BE2C (cell line): ENCODE measurements around the gene PDCD1LG2.
"Not testable (repeated sequence)": the region's sequence is repeated elsewhere in the genome, so short reads cannot be mapped to it uniquely, and the experiment has no call there.

Experiments
- DNase-seq: peaks from one replicate; pipeline ENCODE4 v3.0.0-alpha.2; 2020
- H3K27me3 ChIP-seq: fragments of 250-450 bp; sonication (Bioruptor Pico); 2 replicates; pipeline ENCODE4 v1.5.1; 2020; ENCODE audit warnings: mild to moderate bottlenecking
- H3K36me3 ChIP-seq: fragments of 250-450 bp; sonication (Bioruptor Pico); 2 replicates; pipeline ENCODE4 v1.5.1; 2020; ENCODE audit warnings: mild to moderate bottlenecking
- H3K4me1 ChIP-seq: fragments of 250-450 bp; sonication (Bioruptor Pico); 2 replicates; pipeline ENCODE4 v1.5.1; 2020
- H3K4me3 ChIP-seq: 2 replicates; pipeline ENCODE4 v1.5.1; 2011; ENCODE audit warnings: low read depth, low read length
- H3K9me3 ChIP-seq: fragments of 250-450 bp; sonication (Bioruptor Pico); 2 replicates; pipeline ENCODE4 v1.5.1; 2020
- CTCF ChIP-seq: IDR thresholded peaks from 2 replicates; pipeline ENCODE4 v1.5.1; 2012; ENCODE audit warnings: mild to moderate bottlenecking, low read depth, low read length

Gene PDCD1LG2

DNA sequence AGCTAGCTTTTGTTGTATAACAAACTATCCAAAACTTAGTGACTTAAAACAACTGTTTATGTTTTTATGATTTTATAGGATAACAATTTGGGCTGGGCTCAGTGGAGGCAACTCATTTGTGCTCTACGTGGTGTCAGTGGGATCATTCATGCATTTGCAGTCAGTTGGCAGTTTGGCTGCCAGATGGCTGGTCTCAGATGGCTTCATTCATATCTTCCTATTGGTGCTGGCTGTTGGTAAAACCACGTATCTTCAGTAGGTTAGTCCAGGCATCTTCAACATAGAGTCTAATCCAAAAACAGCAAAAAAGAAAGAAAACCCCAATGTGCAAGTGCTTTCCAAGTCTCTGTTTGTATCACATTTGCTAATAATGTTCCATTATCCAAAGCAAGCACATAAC, 66.9 kb downstream of the PDCD1LG2 start:
- Histone ChIP-seq H3K27me3 (no peaks in the 10 kb centered on the region), H3K9me3 (no peaks in the 10 kb centered on the region), H3K4me1 (no peaks in the 10 kb centered on the region), H3K36me3 (no peaks in the 10 kb centered on the region), H3K4me3 (no peak overlapping the region)
- DNase-seq, result no peak
- no peak for TF ChIP-seq CTCF

DNA sequence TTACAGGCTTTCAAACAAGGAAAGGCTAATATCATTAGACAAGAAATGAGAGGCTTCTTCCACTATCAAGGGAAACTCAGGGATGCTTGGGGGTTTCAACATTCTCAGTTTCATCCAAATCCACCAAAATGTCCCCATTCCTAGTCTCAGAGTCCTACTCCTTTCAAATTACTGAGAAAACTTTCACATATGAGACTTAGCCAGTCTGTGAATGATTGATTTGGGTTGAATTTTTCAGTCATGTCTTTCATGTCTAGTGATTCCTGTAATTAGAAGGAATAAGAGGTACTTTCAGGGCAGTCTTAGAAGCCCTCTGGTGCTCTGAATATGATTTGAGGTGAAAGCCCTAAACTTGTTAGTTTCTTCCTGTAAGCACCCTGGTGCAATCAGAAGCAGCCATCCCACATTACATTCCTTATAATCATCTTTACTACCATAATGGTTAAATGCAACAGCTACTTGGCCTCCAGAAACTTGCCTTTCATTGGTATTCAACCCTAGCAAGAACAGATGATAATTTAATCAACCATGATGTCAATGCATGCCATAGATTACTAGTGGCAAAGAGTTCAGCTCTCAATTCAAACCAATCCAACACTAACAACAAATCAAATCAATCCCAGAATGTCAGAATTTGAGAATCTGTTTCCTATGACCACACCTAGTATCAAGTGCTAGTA, 67.8 kb downstream of the PDCD1LG2 start:
- no peak for DNase-seq
- no peaks in the 10 kb centered on the region for H3K9me3 ChIP-seq
- H3K27me3 ChIP-seq, result no peaks in the 10 kb centered on the region
- H3K4me1 ChIP-seq, result no peaks in the 10 kb centered on the region
- H3K36me3 ChIP-seq, result no peaks in the 10 kb centered on the region
- H3K4me3 ChIP-seq, result no peak overlapping the region
- TF ChIP-seq CTCF, result no peak

GRCh38 chr9:5578698-5579085, 68.4 kb downstream of the PDCD1LG2 start:
- H3K9me3 ChIP-seq, result no peaks in the 10 kb centered on the region
- H3K4me1 ChIP-seq, result no peaks in the 10 kb centered on the region
- no peak for TF ChIP-seq CTCF
- no peaks in the 10 kb centered on the region for H3K27me3 ChIP-seq
- H3K36me3 ChIP-seq, result no peaks in the 10 kb centered on the region
- no peak for DNase-seq
- H3K4me3 ChIP-seq, result no peak overlapping the region

GRCh38 chr9:5579881-5580280, 69.5 kb downstream of the PDCD1LG2 start:
- Histone ChIP-seq H3K36me3 (no peaks in the 10 kb centered on the region), H3K4me1 (no peaks in the 10 kb centered on the region), H3K4me3 (no peak overlapping the region), H3K9me3 (no peaks in the 10 kb centered on the region), H3K27me3 (no peaks in the 10 kb centered on the region)
- no peak for TF ChIP-seq CTCF
- DNase-seq, result no peak

DNA sequence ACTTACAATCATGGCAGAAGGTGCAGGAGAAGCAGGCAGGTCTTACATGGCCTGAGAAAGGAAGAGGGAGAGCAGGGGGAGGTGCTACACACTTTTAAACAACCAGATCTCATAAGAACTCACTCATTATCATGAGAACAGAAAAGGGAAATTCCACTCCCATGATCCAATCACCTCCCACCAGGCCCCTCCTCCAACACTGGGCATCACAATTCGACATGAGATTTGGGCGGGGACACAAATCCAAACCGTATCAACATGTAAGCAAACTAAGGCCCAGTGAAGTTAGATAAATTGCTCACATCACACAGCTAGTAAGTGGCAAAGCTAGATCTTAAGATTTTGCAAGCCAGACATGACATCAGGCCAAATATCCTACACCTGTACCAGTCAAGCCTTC, 70.3 kb downstream of the PDCD1LG2 start:
- Histone ChIP-seq H3K4me1 (no peaks in the 10 kb centered on the region), H3K27me3 (no peaks in the 10 kb centered on the region)

GRCh38 chr9:5581706-5582105, 71.4 kb downstream of the PDCD1LG2 start:
- DNase-seq, H3K9me3 ChIP-seq, H3K4me1 ChIP-seq, H3K4me3 ChIP-seq, H3K27me3 ChIP-seq, H3K36me3 ChIP-seq: not testable (repeated sequence)

More for the DNA sequence above, 70.3 kb downstream of the PDCD1LG2 start:
- no peak for TF ChIP-seq CTCF
- H3K9me3 ChIP-seq, result no peaks in the 10 kb centered on the region
- DNase-seq, result no peak
- H3K4me3 ChIP-seq, result no peak overlapping the region
- no peaks in the 10 kb centered on the region for H3K36me3 ChIP-seq

GRCh38 chr9:5582835-5583195, 72.5 kb downstream of the PDCD1LG2 start:
- no peak for DNase-seq
- H3K4me3 ChIP-seq, result no peak overlapping the region

More at GRCh38 chr9:5582835-5583195, 72.5 kb downstream of the PDCD1LG2 start:
- no peaks in the 10 kb centered on the region for H3K9me3 ChIP-seq
- no peaks in the 10 kb centered on the region for H3K36me3 ChIP-seq
- TF ChIP-seq CTCF, result no peak
- H3K4me1 ChIP-seq, result no peaks in the 10 kb centered on the region
- H3K27me3 ChIP-seq, result no peaks in the 10 kb centered on the region
